HG02938 (cell line): ENCODE data around the gene BBS5.
"Not testable (repeated sequence)": the region's sequence is repeated elsewhere in the genome, so short reads cannot be mapped to it uniquely, and the experiment has no call there.

Experiments
- ATAC-seq: cut with Tn5 transposase; IDR thresholded peaks from one replicate; pipeline ENCODE4 v1.9.1; 2021; ENCODE audit warnings: mild to moderate bottlenecking, moderate library complexity; ENCODE audit not compliant: unreplicated experiment

Gene BBS5

DNA sequence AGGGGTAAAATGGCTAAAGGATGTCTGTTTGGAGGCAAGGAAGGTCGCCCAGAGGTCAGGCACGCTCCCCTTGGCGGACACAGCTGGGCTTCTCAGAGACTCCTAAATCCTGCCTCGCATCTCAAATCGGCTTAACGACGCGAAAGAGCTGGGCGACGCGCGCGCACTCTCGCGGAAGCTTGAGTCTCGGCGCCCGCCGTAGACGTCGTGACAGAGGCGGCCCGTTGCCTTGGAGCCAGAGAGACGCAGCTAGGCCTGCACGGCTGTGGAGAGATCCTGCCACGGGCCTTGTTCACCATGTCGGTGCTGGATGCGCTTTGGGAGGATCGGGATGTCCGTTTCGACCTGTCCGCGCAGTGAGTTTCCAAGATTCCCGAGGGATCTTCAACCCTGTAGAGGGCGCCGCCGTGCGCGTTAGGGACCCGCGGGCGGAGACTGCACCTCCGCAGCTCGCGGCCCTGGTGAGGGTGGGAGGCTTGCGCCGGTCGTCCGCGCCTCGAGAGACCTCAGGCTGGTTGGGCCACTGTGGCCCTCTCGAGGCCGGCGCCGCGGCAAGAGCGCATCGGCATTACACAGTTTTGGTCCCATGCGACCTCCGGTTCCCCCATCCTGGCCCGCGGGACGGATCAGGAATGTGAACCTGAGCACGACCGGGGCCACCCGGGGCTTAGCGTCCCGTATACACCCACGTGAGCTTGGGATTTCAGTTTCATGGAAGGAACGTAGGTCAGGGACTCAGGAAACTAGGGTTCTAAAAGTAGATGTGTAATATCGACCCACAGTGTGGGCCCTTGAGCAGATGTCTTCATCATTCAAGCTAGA lies at the start of gene BBS5:
Gene BBS5, plus strand, starts transcription at position 238 of the 822 bp plus-strand sequence. Its CDS starts 60 bp downstream, at position 298.
- ATAC-seq, result peak; percentile 94

DNA sequence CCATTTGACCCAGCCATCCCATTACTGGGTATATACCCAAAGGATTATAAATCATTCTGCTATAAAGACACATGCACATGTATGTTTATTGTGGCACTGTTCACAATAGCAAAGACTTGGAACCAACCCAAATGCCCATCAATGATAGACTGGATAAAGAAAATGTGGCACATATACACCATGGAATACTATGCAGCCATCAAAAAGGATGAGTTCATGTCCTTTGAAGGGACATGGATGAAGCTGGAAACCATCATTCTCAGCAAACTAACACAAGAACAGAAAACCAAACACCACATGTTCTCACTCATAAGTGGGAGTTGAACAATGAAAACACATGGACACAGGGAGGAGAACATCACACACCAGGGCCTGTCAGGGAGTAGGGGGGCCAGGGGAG lies 47.5 kb upstream of the BBS5 start:
- ATAC-seq, result not testable (repeated sequence)

DNA sequence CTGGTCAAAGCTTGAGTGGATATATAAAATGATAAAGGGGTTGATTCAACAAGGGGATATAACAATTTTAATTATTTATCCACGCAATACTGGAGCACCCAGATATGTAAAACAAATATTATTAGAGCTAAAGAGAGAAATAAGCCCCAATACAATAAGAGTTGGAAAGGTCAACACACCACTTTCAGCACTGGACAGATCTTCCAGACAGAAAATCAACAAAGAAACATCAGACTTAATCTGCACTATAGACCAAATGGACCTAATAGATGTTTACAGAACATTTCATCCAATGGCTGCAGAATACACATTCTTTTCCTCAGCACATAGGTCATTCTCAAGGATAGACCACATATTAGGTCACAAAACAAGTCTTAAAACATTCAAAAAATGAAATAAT lies 45.1 kb upstream of the BBS5 start:
- not testable (repeated sequence) for ATAC-seq

DNA sequence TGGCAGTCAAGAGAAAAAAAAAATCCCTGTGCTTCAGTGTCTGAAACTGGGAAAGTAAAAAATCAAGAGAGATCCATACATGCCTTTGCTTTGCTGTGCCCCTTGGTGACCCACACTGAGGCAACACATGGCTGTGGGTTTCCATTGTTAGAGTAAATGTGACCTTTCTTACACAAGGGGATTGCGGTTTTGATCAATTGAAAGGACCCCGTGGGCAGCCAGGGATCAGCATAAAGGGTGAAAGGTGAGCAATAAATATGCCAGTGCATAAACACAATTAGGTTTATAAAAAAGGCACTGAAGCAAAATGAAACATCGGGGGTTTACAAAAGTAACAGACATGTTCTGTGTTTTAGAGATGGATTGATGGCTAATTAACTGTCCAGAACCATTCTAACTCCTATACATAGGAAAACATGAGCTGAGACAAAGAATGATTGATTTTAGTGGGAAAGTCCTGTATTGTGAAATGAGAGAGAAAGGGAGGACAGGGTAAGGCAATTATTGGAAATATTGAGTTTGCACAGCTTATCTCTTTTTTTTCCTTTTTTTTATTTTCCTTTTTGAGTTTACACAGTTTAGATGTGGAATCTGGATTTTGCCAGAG lies 40.7 kb upstream of the BBS5 start:
- ATAC-seq, result no peak

DNA sequence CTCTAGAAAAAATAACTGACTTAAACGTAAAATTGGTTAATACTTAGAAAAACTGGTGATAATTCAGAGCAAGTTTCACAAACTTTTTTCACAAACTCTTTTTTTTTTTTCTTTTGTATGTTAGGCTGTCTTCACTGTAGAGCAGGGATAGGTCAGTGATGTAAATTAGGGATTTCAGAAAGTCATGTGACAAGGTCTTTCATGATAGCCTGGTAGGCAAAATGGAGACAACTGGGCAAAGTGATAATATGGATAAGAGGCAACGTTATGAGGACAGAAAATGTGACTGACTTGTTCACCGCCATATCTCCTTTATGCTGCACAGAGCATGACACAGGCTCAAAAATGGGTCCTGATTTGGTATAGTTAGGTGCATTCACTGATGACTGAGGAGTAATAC lies 39.4 kb upstream of the BBS5 start:
- ATAC-seq, result no peak

DNA sequence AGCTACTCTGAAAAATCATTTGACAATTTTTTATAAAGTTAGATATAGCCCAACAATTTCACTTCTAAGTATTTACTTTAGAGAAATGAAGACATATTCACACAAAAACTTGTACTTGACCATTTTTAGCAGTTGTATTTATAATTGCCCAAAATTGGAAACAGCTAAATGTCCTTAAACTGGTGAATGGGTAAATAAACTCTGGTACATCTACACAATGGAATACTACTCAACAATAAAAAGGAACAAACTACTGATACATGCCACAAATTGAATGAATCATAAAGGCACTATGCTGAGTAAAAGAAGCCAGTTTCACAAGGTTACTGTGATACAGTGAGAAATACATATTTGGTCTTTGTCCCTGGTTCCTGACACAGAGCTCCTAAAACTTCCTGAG lies 32.8 kb upstream of the BBS5 start:
- no peak for ATAC-seq

DNA sequence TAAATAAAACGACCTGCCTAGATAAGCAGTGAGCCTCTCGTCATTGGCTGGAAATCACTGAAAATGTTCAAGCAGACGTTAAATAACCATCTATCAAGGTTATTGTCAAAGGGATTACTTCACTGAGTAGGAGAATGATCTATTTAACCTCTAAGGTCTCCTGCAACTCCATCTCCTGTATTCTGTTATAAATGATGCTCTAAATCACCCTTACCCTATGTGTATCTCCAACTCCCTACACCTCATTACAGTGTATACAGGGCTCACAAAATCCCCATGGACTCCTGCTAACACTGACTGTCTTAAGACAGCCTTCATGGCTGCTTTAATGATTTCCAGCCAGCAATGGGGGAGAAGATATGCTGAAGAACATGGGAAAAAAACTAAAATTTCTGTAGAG lies 31.0 kb upstream of the BBS5 start:
- ATAC-seq, result no peak

DNA sequence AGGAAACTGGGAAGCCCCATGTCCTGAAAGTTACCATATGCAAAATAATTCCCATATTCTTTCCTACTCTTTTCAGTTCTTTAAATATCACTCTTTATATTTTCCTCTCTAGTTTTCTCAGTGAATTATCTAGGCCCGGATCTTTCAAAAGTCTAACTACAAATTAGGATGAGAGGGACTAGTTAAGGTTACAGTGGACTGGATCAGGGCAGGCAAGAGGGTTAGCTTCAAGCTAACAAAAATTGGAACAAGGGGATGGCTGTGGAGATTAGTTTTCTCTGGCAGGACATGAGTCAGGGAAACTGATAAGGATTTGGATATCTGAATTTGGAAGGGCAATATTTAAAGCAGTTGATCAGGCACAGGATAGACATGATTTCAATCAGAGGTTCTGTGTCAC lies 30.4 kb upstream of the BBS5 start:
- no peak for ATAC-seq

DNA sequence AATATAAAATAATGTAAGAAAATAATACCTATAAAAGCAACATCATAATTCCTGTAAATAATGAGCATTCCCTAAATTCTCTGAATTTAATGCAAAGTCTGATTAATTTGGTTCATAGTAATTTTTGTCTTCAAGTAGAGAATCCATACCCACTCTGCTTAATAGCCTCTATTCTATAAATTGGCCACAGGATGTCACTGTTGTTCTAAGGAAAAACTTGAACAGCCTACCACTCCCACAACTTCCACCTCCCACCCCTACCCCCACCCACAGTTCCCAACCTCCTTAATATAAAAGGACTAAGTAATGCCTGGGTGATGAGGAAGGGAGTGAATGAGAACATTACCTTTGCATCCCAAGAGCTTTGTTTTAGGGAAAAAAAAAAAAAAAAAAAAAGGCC lies 27.2 kb upstream of the BBS5 start:
- no peak for ATAC-seq

DNA sequence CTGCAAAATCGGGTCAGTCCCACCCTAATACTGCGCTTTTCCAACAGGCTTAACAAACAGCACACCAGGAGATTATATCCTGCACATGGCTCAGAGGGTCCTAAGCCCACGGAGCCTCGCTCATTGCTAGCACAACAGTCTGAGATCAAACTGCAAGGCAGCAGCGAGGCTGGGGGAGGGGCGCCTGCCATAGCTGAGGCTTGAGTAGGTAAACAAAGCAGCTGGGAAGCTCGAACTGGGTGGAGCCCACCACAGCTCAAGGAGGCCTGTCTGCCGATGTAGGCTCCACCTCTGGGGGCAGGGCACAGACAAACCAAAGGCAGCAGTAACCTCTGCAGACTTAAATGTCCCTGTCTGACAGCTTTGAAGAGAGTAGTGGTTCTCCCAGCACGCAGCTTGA lies 26.2 kb upstream of the BBS5 start:
- not testable (repeated sequence) for ATAC-seq

DNA sequence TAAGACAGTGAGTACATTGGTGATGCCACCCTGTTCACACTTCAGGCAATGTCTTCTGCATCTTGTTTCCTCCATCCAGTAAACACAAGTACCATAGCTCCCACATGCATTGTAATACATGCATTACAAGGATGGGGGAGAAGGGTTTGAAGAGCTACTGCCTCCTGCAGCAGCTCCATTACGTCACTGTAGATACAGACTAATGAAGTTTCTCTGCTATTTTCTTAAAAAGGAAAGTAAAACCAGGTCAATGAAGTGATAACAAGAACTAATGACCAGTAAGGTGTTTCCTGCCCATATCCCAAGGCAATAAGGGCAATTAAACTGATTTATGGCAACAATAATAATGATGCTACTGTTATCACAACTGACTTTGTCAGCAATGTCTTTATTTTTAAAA lies 18.2 kb upstream of the BBS5 start:
- no peak for ATAC-seq

DNA sequence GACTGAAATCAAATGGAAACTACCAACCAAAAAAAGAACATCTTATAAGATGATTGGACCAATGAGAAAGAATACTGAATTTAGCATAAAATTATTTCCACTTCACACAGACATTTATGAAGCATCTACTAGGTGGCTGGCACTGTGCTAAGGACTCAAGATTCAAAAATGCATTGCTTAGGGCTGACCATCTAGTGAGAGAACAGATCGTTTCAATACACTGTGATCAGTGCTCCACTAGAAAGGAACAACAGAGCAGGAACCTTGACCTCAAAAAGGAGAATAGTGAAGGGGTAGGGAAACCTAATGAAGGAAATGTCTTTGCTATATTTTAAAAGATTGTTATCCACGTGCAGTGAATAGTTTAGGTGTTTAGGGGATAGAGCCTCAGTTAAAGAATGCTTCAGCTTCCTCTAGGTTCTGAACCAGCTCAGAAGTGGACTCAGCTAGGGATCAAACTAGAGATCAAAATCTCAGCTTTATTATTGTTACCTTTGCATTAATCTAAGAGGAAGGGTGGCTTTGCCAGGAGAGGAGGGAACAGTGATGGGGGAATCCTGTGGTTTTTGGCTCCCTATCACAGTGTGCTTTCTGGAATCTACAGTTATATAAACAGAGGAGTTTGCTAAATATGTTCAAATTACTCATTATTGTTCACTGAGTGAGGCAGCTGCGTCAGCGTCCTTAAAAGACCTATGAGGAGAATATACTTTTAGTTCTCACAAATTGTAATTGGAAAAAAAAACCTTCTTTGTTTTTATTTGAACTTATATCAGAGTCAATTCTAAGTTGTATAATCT lies 16.2 kb upstream of the BBS5 start:
- ATAC-seq, result no peak

DNA sequence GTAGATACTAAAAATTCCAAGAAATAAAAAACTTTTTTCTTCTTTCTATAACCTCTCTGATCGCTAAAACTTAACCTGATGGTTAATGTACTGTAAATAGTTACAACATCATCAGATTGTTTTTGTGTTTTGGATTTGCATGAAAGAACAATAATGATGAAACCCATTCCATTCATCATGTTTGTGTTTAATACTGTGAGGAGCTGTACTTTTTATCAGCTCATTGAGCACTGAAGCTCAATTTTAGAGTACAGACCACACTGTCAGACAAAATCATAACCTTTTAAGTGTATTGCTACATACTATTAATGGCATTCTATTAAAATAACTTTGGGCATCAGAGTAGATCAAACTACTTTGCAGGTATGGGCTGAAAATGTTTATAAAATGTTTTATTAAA lies 14.8 kb upstream of the BBS5 start:
- ATAC-seq, result no peak

DNA sequence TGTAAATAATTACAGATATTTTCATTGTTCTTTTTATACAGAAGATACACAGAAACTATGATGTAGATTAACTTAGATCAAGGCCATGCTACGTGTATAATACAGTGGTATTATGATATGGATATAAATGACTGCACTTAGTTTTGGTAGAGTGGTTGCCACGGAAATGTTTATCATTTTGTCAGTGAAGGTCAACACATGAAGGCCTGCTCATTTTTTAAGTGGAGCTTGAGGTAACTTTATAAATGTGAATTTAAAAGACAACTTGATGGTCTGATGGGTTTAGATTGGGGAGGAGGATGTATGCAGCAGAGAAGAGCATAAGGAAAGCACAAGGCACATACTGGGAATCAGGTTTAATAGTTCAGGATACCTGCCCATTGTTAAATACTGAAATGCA lies 14.4 kb upstream of the BBS5 start:
- ATAC-seq, result no peak

DNA sequence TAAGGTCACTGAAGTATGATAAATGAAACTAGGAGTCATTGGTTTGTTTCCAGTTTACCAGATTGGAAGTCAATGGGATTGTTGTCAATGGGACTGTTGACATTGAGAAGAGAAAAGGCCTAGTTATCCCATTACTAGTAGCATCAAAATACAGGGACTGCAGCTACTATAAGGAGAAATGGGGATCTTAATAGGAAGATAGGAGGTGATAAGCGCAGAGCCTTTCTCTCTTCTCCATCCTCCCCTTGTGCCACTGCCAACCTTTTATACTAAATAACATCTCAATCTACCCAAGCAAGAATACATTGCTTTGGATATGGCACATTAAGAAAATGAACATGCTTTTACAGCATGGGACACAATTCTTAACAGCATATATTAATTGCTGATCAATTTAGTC lies 10.5 kb upstream of the BBS5 start:
- no peak for ATAC-seq

DNA sequence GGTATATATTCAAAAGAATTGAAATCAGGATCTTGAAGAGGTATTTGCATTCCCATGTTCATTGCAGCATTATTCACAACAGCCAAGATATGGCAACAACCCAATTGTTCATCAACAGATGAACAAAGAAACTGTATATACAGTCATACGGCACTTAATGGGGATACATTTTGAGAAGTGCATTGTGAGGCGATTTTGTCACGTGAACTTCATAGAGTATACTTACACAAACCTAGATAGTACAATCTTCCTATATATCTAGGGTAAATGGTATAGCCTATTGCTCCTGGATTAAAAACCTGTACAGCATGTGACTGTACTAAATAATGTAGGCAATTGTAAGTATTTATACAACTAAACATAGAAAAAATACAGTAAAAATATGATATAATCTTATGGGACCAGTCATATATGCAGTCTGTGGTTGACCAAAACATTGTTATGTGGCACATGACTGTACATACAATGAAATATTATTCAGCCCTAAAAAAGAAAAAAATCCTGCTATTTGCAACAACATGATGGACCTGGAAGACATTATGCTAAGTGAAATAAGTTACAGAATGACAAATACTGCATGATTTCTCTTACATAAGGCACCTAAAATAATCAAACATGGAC lies 9.2 kb upstream of the BBS5 start:
- no peak for ATAC-seq

DNA sequence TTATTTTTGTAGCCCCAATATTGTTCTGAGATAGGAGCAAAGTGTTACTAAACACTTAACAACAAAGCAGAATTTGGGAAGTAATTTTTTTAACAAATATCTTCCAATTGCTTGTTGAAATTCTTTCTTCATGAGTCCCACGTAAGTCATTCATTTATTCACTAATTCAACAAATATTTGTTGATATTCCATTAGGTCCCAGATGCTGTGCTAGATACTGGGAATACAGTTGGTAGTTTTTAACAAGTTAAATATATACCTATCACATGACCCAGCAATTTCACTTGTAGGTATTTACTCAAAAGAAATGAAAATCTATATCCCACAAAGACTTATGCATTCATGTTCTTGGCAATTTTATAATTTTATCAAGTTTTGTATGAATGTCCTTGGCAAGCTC lies 7.0 kb upstream of the BBS5 start:
- ATAC-seq, result no peak

DNA sequence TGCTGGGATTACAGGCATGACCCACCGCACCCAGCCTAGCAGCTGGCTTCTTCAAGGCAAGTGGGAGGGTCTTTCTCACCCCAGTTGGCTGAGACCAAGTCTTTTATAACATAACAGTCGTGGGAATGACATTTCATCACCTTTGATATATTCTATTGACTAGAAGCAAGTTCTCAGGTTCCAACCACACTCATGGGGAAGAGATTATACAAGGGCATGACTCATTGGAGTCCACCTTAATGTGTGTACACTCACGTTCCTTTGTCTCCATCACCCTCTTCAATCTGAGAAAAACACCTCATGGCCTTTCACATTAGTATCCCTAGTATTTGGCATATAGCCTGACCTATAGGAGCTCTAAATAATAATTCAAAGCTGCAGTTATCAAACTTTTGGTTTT lies 2.8 kb upstream of the BBS5 start:
- ATAC-seq, result no peak

DNA sequence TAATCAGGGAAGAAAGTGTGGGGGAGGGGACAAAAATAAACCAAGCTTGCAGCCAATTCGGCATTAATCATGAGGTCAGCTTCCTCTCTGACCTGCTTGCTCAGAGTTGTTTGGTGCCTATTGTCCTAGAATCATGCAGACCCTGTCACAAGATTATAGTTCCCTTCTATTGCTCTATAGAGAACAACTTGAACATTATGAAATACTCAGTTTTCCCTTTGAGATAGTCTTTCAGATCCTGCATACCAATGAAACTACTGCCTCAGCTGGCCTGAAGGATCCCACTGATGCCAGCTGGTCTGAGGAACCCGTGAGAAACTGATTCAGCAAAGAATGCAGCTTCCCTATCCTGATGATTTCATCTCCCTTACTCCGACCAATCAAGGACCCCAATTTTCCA lies 955 bp upstream of the BBS5 start:
- no peak for ATAC-seq

DNA sequence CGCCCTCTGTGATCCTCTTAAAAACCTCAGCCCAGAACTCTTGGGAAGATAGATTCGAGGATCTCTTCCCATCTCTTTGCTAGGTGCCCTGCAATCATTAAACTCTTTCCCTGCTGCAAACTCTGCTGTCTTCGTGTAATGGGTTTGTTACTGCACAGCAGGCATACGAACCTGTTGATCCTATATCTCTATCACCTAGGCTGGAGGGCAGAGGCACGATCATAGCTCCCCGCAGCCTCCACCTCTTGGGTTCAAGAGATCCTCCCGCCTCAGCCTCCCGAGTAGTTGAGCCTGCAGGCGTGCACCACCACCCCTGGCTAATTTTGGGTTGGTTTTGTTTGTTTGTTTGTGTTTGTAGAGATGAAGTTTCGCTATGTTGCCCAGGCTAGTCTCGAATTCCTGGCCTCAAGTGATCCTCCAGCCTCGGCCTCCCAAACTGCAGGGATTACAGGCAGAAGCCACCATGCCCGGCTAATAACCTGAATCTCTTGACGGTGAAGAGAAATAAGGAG lies 493 bp upstream of the BBS5 start:
- no peak for ATAC-seq

DNA sequence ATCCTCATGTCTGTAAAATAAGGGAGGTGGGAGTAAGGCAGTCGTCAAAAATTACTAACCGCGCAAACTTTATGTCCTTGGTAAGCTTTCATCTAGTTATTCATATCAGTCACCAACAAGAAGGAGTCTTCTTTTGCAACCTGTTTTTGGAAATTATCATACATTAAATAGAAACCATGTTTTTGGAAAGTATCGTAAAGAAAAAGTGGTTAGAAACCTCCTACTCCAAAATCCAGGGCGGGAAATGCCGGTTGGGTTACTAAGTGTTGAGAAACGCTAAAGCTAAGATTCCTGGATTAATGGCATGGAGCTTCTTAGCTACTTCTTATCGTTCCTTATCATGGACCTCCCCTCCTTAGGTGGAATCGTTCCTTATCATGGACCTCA lies 778 bp downstream of the BBS5 start:
- ATAC-seq, result no peak
